Thoracic aorta (tissue), 2 donors: Measurements from ENCODE around the gene LPIN1. TPM values are rescaled to one million over a fixed set of nuclear protein-coding genes. Genes with fewer than 3 reads are reported as not detected.

ENCODE experiments used
- ATAC-seq: fragments of 150-250 bp; one replicate; pipeline ENCODE4 v1.8.0; 2017; ENCODE audit warnings: low read depth; ENCODE audit not compliant: insufficient number of reproducible peaks, low FRiP score
- DNase-seq: peaks from one replicate; pipeline ENCODE4 v3.0.0-alpha.2; 2020; ENCODE audit warnings: low spot score
- H3K27ac ChIP-seq, 2 donors: fragments of 200-600 bp; sonication (generic); 1 replicate in 1 of 2; 2 replicates in 1 of 2; pipeline ENCODE4 v1.5.1; 2016; ENCODE audit warnings: mild to moderate bottlenecking in 2 of 2, moderate library complexity in 2 of 2
- H3K27me3 ChIP-seq: fragments of 200-600 bp; sonication (generic); replicated peaks from 2 replicates; pipeline ENCODE4 v1.6.0; 2016; ENCODE audit warnings: mild to moderate bottlenecking; ENCODE audit not compliant: insufficient read depth
- H3K36me3 ChIP-seq: fragments of 200-600 bp; sonication (generic); one replicate; pipeline ENCODE4 v1.5.1; 2016
- H3K4me1 ChIP-seq, 2 donors: fragments of 200-600 bp; sonication (generic); 1 replicate in 1 of 2; 2 replicates in 1 of 2; pipeline versions ENCODE4 v1.5.1 to v1.6.0; 2016; ENCODE audit warnings: low read depth in 2 of 2, mild to moderate bottlenecking in 1 of 2; ENCODE audit not compliant: control insufficient read depth in 1 of 2
- H3K4me3 ChIP-seq: fragments of 200-600 bp; sonication (generic); 2 replicates; pipeline ENCODE4 v1.5.1; 2016; ENCODE audit warnings: mild to moderate bottlenecking
- H3K9me3 ChIP-seq: fragments of 200-600 bp; sonication (generic); 2 replicates; pipeline ENCODE4 v1.5.1; 2016
- total RNA-seq, 2 donors: library from RNA; depleted of rRNA; stranded (reverse); fragments of >200 nt; gene quantifications; one replicate each; pipeline versions ENCODE4 v1.1.0 to v1.2.3, GENCODE V29; 2016
- TF ChIP-seq, protein P1 (sequence below): fragments of 200-600 bp; sonication (generic); IDR thresholded peaks from one replicate; pipeline ENCODE4 v1.5.1; 2019; ENCODE audit warnings: antibody characterized with exemption

LPIN1 gene
- total RNA-seq, 2 donors from 2014 or later, result 24.5 to 55.8 TPM

GRCh38 chr2:11863513-11864328 is 117.3 kb downstream of the LPIN1 start:
- Histone ChIP-seq H3K36me3 (no peaks in the 10 kb centered on the region), H3K27ac (peak overlapping the region in 1 of 2 donors; percentile 18), H3K27me3 (no peaks in the 10 kb centered on the region), H3K4me1 (peaks cover 0 to 5% of the 10 kb centered on the region in 2 donors), H3K4me3 (peak overlapping the region; percentile 51), H3K9me3 (no peaks in the 10 kb centered on the region)
- ATAC-seq, result peak; percentile 89
- TF ChIP-seq, protein P1, sequence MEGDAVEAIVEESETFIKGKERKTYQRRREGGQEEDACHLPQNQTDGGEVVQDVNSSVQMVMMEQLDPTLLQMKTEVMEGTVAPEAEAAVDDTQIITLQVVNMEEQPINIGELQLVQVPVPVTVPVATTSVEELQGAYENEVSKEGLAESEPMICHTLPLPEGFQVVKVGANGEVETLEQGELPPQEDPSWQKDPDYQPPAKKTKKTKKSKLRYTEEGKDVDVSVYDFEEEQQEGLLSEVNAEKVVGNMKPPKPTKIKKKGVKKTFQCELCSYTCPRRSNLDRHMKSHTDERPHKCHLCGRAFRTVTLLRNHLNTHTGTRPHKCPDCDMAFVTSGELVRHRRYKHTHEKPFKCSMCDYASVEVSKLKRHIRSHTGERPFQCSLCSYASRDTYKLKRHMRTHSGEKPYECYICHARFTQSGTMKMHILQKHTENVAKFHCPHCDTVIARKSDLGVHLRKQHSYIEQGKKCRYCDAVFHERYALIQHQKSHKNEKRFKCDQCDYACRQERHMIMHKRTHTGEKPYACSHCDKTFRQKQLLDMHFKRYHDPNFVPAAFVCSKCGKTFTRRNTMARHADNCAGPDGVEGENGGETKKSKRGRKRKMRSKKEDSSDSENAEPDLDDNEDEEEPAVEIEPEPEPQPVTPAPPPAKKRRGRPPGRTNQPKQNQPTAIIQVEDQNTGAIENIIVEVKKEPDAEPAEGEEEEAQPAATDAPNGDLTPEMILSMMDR, result peak; percentile 97
- peak; percentile 78 for DNase-seq

GRCh38 chr2:11864724-11865123 is 118.3 kb downstream of the LPIN1 start:
- Histone ChIP-seq H3K27ac (no peak overlapping the region), H3K36me3 (no peaks in the 10 kb centered on the region), H3K9me3 (no peaks in the 10 kb centered on the region), H3K27me3 (no peaks in the 10 kb centered on the region), H3K4me3 (no peak overlapping the region), H3K4me1 (peaks cover 0 to 5% of the 10 kb centered on the region in 2 donors)
- DNase-seq, result no peak
- TF ChIP-seq, protein P1, result no peak
- no peak for ATAC-seq

GRCh38 chr2:11865378-11865777 is 118.9 kb downstream of the LPIN1 start:
- H3K27me3 ChIP-seq, result no peaks in the 10 kb centered on the region
- TF ChIP-seq, protein P1, result no peak
- no peaks in the 10 kb centered on the region for H3K36me3 ChIP-seq
- no peaks in the 10 kb centered on the region for H3K9me3 ChIP-seq
- ATAC-seq, result no peak
- H3K4me3 ChIP-seq, result no peak overlapping the region
- H3K4me1 ChIP-seq, result peaks cover 0 to 5% of the 10 kb centered on the region in 2 donors
- no peak overlapping the region for H3K27ac ChIP-seq
- DNase-seq, result no peak

GRCh38 chr2:11865805-11866204 is 119.4 kb downstream of the LPIN1 start:
- H3K4me3 ChIP-seq, result no peak overlapping the region
- no peak for DNase-seq
- ATAC-seq, result no peak
- H3K36me3 ChIP-seq, result no peaks in the 10 kb centered on the region
- H3K27ac ChIP-seq, result no peak overlapping the region
- H3K9me3 ChIP-seq, result no peaks in the 10 kb centered on the region
- H3K4me1 ChIP-seq, result peaks cover 0 to 5% of the 10 kb centered on the region in 2 donors
- TF ChIP-seq, protein P1, result no peak
- H3K27me3 ChIP-seq, result no peaks in the 10 kb centered on the region

GRCh38 chr2:11866358-11867335 is 120.2 kb downstream of the LPIN1 start:
- H3K4me3 ChIP-seq, result no peak overlapping the region
- no peaks in the 10 kb centered on the region for H3K27me3 ChIP-seq
- H3K27ac ChIP-seq, result no peak overlapping the region
- H3K4me1 ChIP-seq, result peaks cover 0 to 5% of the 10 kb centered on the region in 2 donors
- DNase-seq (no peak), ATAC-seq (no peak)
- no peaks in the 10 kb centered on the region for H3K36me3 ChIP-seq
- H3K9me3 ChIP-seq, result no peaks in the 10 kb centered on the region
- TF ChIP-seq, protein P1, result no peak
